ENCODE data around the gene EFL1. TPM values are rescaled to one million over a fixed set of nuclear protein-coding genes. Genes with fewer than 3 reads are reported as not detected.
"Not testable (repeated sequence)": the region's sequence is repeated elsewhere in the genome, so short reads cannot be mapped to it uniquely, and the experiment has no call there.

EFL1 gene
- 17.6 TPM for total RNA-seq
- long read RNA-seq, transcript EFL1-201 (20 exons, 3,675 nt), result major isoform, 14 of 18 reads
- long read RNA-seq, partial matches to known transcripts, result 3 of 18 reads
- long read RNA-seq, other reads (novel, unspliced or antisense), result 1 of 18 reads

- ATAC-seq, result peak; percentile 99
- DNase-seq, result peak; percentile 95
- intact Hi-C loops (cut with micrococcal nuclease), result no loop called here
Observed at GRCh38 chr15:82262422-82263026, at the start of gene EFL1, which contains the start of gene SAXO2. TSS of gene EFL1 (minus strand) at chr15:82262734. CDS start at chr15:82261778, 956 bp downstream. TSS of gene SAXO2 (plus strand) at chr15:82262818. CDS start at chr15:82262880, 62 bp downstream.

- DNase-seq; intact Hi-C loops (cut with micrococcal nuclease); ATAC-seq: not testable (repeated sequence)
Observed at GRCh38 chr15:82311321-82311720, 48.8 kb upstream of the EFL1 start.

- ATAC-seq, result no peak
Observed at GRCh38 chr15:82309802-82310201, 47.3 kb upstream of the EFL1 start.

GRCh38 chr15:82307714-82308081 lies 45.2 kb upstream of the EFL1 start:
- ATAC-seq (no peak), DNase-seq (no peak)
- intact Hi-C loops (cut with micrococcal nuclease), result no loop called here

More at GRCh38 chr15:82309802-82310201, 47.3 kb upstream of the EFL1 start:
- intact Hi-C loops (cut with micrococcal nuclease), result no loop called here
- no peak for DNase-seq

GRCh38 chr15:82306791-82307713 lies 44.5 kb upstream of the EFL1 start:
- ATAC-seq (no peak), DNase-seq (no peak)
- intact Hi-C loops (cut with micrococcal nuclease), result no loop called here

GRCh38 chr15:82305621-82306048 lies 43.1 kb upstream of the EFL1 start:
- DNase-seq, result no peak
- intact Hi-C loops (cut with micrococcal nuclease), result no loop called here
- no peak for ATAC-seq

- ATAC-seq (no peak), DNase-seq (no peak)
- intact Hi-C loops (cut with micrococcal nuclease), result no loop called here
Observed at GRCh38 chr15:82304778-82305090, 42.2 kb upstream of the EFL1 start.

GRCh38 chr15:82303956-82304777 lies 41.6 kb upstream of the EFL1 start:
- DNase-seq, result no peak
- intact Hi-C loops (cut with micrococcal nuclease), result no loop called here
- ATAC-seq, result no peak

- DNase-seq, result no peak
- no peak for ATAC-seq
- intact Hi-C loops (cut with micrococcal nuclease), result no loop called here
Observed at GRCh38 chr15:82301296-82302016, 38.9 kb upstream of the EFL1 start.

- DNase-seq, result no peak
Observed at GRCh38 chr15:82300883-82301282, 38.3 kb upstream of the EFL1 start.

GRCh38 chr15:82300326-82300725 lies 37.8 kb upstream of the EFL1 start:
- intact Hi-C loops (cut with micrococcal nuclease); DNase-seq: not testable (repeated sequence)
- peak; percentile 82 for ATAC-seq

More at GRCh38 chr15:82300883-82301282, 38.3 kb upstream of the EFL1 start:
- intact Hi-C loops (cut with micrococcal nuclease), result no loop called here
- ATAC-seq, result no peak

- DNase-seq; intact Hi-C loops (cut with micrococcal nuclease); ATAC-seq: not testable (repeated sequence)
Observed at GRCh38 chr15:82299511-82299914, 37.0 kb upstream of the EFL1 start.

- intact Hi-C loops (cut with micrococcal nuclease), result no loop called here
- ATAC-seq (no peak), DNase-seq (peak; percentile 44)
Observed at GRCh38 chr15:82298520-82298919, 36.0 kb upstream of the EFL1 start.

GRCh38 chr15:82298032-82298431 lies 35.5 kb upstream of the EFL1 start:
- no peak for DNase-seq

GRCh38 chr15:82297546-82297945 lies 35.0 kb upstream of the EFL1 start:
- intact Hi-C loops (cut with micrococcal nuclease), result no loop called here
- ATAC-seq, result no peak
- DNase-seq, result no peak

More at GRCh38 chr15:82298032-82298431, 35.5 kb upstream of the EFL1 start:
- ATAC-seq, result no peak
- intact Hi-C loops (cut with micrococcal nuclease), result no loop called here

- intact Hi-C loops (cut with micrococcal nuclease), result no loop called here
- ATAC-seq (no peak), DNase-seq (no peak)
Observed at GRCh38 chr15:82294061-82294690, 31.6 kb upstream of the EFL1 start.

GRCh38 chr15:82292271-82292670 lies 29.7 kb upstream of the EFL1 start:
- DNase-seq (no peak), ATAC-seq (no peak)
- intact Hi-C loops (cut with micrococcal nuclease), result no loop called here

GRCh38 chr15:82288202-82288601 lies 25.7 kb upstream of the EFL1 start:
- DNase-seq; intact Hi-C loops (cut with micrococcal nuclease); ATAC-seq: not testable (repeated sequence)
